Activated CD4-positive, alpha-beta T cell treated with anti-CD3 and anti-CD28 coated beads, Interleukin-2, amount 50 U/mL, for 16 hours (primary cell): ENCODE data around the gene FXR1.
"Not testable (repeated sequence)": the region's sequence is repeated elsewhere in the genome, so short reads cannot be mapped to it uniquely, and the experiment has no call there.

ENCODE experiments used
- DNase-seq: peaks from one replicate; pipeline ENCODE4 v3.0.0-alpha.2; 2020

FXR1 gene

DNA sequence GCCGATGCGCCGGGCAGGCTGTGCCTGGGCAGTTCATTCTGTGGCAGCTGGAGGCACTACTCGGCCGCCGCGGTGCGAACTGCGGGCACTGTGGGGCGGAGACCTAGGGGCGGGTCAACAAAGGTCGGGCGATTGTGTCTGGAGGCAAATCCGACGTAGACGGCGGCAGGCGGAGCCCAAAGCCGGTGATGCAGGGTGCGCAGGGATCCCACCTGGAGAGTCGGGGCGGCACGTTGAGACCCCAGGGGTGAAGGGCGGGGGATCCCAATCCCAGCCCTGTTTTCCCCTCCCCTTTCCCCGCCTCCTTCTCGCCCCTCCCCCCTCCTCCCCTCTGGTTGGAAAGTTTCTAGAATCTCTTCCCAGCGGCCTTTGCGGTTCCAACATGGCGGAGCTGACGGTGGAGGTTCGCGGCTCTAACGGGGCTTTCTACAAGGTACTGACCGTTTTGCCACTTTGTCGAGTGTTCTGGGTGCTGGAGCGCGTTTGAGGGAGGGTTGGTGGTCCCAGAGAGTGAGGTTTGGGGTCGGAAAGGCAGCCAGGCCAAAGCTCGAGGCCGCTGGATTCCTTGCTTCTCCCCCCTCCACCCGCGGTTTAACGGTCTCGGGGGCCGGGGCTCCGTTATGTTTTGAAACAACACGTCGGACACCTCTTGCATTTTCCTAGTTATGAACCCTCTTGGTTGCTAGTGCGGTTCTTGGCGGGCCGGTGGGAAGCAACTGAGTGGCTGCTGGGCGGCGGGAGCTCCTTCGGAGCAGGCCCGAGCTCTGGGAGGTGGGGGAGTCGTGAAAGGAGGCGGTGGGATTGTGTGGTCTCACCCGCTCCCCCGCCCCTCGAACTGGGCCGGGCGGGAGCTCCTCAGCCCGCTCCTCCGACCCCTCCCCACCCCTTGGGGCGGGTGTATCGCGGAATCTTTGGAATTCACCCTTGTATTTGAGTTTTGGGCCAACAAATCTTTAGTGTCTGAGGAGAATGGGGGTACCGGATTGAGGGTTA lies at the start of gene FXR1:
Gene FXR1 (plus strand): TSS at position 367 of the 993 bp plus-strand sequence. CDS start 16 bp downstream, at position 383.
- DNase-seq: peak; percentile 94

DNA sequence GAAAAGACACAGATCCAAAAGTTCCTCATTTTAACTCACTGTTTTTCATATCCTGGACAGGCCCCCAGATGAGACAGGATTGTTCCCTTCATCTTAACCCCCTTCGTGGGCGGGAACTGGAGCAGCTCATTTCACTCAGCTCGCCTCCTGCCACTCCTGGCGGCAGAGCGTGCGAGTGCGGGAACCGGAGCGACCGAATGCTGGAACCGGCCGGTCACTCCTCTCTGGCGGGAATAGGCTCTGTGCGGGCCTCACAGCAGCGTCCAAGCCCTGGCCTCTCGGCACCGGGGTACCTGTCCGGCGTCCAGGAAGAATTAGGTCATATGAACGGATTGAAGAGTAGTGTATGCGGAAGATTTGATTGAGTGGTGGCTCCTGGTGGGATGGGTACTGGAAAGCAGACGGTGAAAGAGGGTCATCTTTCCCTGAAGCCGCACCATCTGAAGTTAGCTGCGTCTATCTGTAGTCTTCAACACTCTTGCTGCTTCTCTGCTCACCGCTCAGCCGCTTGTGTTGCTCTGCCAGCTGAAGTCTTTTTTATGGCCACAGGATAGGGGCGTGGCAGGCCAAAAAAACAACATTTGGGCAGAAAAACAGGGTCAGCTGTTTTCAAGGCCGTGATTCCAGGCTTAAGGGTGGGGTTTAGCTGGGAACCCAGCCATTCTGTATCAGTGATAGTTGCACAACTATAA lies 42.3 kb upstream of the FXR1 start:
- DNase-seq: no peak

- DNase-seq: no peak
Observed at GRCh38 chr3:180871901-180872300, 40.6 kb upstream of the FXR1 start.

- not testable (repeated sequence) for DNase-seq
Observed at GRCh38 chr3:180872430-180872829, 40.0 kb upstream of the FXR1 start.

DNA sequence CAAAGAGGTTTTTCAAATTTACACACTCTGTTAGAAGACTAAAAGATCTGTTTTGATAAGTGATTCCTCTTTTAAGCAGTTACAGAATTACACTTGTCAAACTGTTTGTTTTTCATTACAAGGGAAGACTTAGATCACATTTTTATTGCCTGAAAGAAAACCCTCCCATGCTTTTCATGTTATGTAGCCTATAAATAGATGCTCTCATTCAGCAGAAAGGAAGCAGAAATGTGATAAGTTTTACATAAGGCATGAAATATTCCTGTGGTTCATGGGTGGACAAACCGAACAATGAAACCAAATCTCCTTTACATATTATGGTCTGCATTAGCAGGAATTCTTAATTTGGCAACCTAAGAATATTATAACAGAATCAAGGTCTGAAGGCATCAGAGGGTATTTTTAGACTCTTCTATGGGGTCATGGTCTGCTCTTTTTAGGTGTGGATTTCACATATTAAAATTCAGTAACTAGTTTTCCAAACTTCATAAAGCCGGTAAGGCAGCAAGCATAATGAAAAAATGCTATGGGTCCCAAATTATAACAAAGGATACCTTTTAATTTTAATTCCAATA lies 37.3 kb upstream of the FXR1 start:
- no peak for DNase-seq

DNA sequence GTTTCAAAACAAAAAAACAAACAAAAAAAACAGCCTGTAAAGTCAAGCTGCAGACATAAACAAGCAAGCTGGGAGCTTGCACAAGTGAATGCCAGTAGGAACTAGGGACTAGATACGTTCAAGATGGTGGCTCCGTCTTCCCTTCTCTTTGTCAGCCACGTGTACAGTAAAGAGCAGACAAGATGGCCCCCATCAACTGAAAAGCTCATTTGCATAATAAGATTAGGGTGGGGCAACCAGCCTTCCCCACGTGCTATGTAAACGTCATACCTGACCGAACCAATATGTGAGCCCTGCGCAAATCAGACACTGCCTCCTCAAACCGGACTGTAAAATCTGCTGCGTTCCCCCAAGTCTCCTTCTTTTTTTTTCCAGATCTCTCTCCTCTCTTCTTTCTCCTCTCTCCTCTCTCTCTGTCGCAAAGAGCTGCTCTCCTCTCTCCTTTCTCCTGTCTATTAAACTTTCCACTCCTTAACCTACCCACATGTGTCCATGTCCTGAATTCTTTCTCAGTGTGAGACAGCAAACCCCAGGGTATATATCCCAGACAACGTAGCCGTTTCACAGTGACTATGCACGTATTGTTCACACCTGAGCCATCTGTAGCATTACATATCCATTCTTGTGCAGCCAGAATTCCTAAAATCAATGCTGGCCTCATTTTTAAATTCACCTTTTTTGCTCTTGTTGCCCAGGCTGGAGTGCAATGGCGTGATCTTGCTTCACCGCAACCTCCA lies 31.2 kb upstream of the FXR1 start:
- DNase-seq: no peak

DNA sequence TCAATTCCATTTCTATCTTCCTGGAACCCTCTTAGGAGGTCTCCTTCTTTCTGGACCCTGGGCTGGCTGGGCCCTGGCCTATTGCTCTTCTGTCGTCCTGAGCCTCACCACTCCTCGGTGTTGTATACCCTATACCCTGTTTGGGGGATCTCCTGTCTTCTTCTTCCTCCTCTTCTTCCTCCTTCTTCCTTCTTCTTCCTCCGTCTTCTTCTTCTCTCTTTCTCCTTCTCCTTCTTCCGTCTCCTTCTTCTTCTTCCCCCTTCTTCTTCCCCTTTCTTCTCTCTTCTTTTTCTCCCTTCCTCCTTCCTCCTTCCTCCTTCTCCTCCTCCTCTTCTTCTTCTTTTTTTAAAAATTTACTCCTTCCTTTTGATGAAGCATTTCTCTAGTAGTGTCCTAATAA lies 30.4 kb upstream of the FXR1 start:
- no peak for DNase-seq

DNA sequence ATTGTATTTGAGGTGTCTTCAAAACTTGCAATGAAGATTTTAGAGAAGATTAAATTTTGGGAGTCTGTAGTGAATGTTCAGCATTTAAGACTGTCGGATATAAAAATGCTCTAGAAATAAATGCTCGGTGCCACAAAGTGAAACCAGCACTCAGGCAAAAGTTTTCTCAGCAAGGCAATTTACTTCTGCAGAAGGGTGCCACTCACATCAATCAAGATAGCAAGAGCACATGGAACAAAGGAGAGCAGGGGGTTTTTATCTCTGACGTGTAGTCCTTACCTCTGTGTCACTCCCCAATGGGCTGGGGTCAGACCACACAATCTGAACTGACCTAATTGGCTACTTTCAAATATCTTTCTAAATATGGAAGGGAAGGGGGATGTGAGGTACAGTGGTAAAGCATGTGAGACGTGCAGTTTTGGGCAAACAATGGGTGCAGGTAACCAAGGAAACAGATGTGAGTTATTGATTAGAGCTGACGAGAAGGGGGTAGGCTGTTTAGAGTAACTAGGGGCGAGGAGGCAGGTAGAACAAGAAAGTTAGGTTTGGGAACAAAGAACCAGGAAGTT lies 23.4 kb upstream of the FXR1 start:
- no peak for DNase-seq

- no peak for DNase-seq
Observed at GRCh38 chr3:180898572-180898971, 13.9 kb upstream of the FXR1 start.

- no peak for DNase-seq
Observed at GRCh38 chr3:180909369-180910127, 2.9 kb upstream of the FXR1 start.

DNA sequence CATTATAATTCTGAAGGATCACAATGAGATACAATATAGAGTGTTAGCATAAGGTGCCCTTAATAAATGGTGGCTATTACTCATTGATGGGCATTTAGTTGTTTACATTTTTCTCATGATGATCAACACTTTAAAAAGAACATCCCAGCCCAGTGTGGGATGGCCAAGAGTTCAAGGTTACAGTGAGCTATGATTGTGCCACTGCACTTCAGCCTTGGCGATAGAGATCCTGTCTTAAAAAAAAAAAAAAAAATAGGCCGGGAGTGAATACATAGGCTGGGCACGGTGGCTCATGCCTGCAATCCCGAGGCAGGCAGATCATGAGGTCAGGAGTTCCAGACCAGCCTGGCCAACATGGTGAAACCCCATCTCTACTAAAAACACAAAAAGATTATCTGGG lies 1.6 kb upstream of the FXR1 start:
- no peak for DNase-seq

- DNase-seq: peak; percentile 5
Observed at GRCh38 chr3:180911876-180912303, 580 bp upstream of the FXR1 start.

- DNase-seq: no peak
Observed at GRCh38 chr3:180913581-180914404, 1.3 kb downstream of the FXR1 start.

DNA sequence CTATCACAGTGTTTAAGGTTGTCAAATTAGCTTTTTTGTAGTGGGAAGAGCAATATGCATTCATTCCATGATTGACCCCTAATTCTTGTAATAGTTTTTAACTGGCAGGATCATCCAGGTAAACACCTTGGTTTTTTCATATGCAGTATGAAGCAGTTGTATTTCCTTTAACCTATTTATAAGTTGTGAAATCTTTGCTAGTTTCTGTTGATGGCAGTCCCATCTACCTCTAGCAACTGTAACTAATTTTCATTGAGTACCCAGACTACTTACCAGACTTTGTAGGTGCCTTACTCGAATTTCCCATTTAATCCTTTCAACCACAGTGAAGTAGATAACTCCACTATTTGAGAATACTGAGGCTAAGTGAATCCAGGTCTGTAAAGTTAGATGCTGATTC lies 6.1 kb downstream of the FXR1 start:
- DNase-seq: no peak

- no peak for DNase-seq
Observed at GRCh38 chr3:180922242-180922641, 9.8 kb downstream of the FXR1 start.

- no peak for DNase-seq
Observed at GRCh38 chr3:180923561-180923960, 11.1 kb downstream of the FXR1 start.

DNA sequence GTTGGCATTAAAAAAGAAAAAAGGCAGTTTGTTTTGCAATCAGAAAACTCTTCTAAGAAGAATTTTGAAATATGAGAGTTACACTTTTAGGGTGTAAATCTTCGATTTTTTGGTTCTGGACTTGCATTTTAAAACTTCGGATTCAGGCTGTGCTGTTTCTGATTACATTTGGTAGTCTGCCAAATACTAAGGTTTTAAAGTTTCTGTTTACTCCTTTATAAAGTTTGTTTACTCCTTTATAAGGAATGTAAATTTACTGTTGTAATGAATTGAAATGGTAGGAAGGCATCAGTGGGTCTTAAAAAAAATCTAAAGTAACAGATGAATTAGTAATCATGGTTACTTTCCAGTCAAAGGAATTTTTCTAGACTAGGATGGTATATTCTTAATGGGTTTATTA lies 14.1 kb downstream of the FXR1 start:
- no peak for DNase-seq

GRCh38 chr3:180929376-180929775 lies 16.9 kb downstream of the FXR1 start:
- DNase-seq: no peak

DNA sequence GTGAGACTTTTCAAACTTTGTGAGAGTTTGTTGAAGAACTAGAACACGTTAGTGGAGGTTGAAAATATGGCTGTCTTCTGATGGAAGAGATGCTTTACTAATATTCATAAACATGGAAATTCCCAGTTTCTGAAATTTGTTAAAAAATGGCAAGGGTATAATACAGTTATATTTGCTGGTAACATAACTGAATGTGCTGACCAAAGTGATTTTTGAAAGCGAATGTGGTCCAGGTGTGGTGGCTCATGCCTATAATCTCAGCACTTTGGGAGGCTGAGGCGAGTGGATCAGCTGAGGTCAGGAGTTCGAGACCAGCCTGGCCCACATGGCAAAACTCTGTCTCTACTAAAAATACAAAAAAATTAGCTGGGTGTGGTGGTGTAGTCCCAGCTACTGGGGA lies 18.1 kb downstream of the FXR1 start:
- DNase-seq: no peak

GRCh38 chr3:180932819-180933218 lies 20.3 kb downstream of the FXR1 start:
- no peak for DNase-seq

DNA sequence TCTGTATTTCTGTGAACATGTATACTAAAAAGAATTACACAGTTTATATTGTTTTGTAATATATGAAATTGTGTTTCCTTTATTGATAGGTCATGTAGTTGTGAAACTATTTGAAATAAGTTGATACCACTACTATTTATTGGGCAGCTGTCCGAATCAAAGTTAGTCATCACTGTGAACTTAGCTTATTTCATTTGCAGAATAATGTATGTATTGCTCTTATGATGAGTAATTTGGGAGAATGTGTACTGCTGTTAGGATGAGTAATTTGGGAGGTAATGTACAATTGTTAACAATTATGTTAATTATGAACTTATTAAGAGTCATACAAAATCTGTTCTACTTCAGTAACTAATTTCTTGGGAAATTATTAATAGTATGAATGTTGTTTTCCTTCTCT lies 22.2 kb downstream of the FXR1 start:
- DNase-seq: no peak
